Astrocyte (in vitro differentiated cells and primary cell): ENCODE results near the gene IER5. TPM values are rescaled to one million over a fixed set of nuclear protein-coding genes. Genes with fewer than 3 reads are reported as not detected.

Experiments used
- DNase-seq: peaks from one replicate; pipeline ENCODE4 v3.0.0-alpha.2; 2010; ENCODE audit warnings: low read depth
- FAIRE-seq: peaks from 2 replicates; lab custom pipeline; 2011; peaks lifted over from hg19 to GRCh38; lab: Jason Lieb, UNC
- H2AFZ ChIP-seq: 2 replicates; pipeline ENCODE4 v1.6.0; 2012; ENCODE audit warnings: low read depth, low read length, inconsistent platforms
- H3K27ac ChIP-seq: 2 replicates; pipeline ENCODE4 v1.5.1; 2011; ENCODE audit warnings: low read depth, low read length, inconsistent platforms
- H3K27me3 ChIP-seq: 2 replicates; pipeline ENCODE4 v1.6.0; 2011; ENCODE audit warnings: low read length, inconsistent platforms; ENCODE audit not compliant: insufficient read depth
- H3K36me3 ChIP-seq: 2 replicates; pipeline ENCODE4 v1.5.1; 2011; ENCODE audit warnings: low read length, inconsistent platforms; ENCODE audit not compliant: insufficient read depth
- H3K4me1 ChIP-seq: 2 replicates; pipeline ENCODE4 v1.5.1; 2011; ENCODE audit warnings: low read length, inconsistent platforms; ENCODE audit not compliant: insufficient read depth
- H3K4me2 ChIP-seq: 2 replicates; pipeline ENCODE4 v1.6.0; 2012; ENCODE audit warnings: low read length, inconsistent platforms
- H3K4me3 ChIP-seq: 2 replicates; pipeline ENCODE4 v1.5.1; 2011; ENCODE audit warnings: low read depth, mild to moderate bottlenecking, low read length, inconsistent platforms; ENCODE audit not compliant: insufficient read depth
- H3K79me2 ChIP-seq: 2 replicates; pipeline ENCODE4 v1.6.0; 2012; ENCODE audit warnings: mild to moderate bottlenecking, low read length, inconsistent platforms; ENCODE audit not compliant: insufficient read depth
- H3K9ac ChIP-seq: 2 replicates; pipeline ENCODE4 v1.6.0; 2012; ENCODE audit warnings: mild to moderate bottlenecking, low read length, inconsistent platforms
- H3K9me3 ChIP-seq: 2 replicates; pipeline ENCODE4 v1.5.1; 2012; ENCODE audit warnings: low read depth, mild to moderate bottlenecking, low read length, inconsistent platforms; ENCODE audit not compliant: insufficient read depth
- H4K20me1 ChIP-seq: 2 replicates; pipeline ENCODE4 v1.6.0; 2012; ENCODE audit warnings: low read length, inconsistent platforms; ENCODE audit not compliant: insufficient read depth
- H3K27ac Mint-ChIP-seq: one replicate; pipeline ENCODE4 v1.8.0; 2021; ENCODE audit warnings: mild to moderate bottlenecking, mixed read lengths; ENCODE audit not compliant: unreplicated experiment
- H3K27me3 Mint-ChIP-seq: one replicate; pipeline ENCODE4 v1.8.0; 2021; ENCODE audit warnings: low read depth, mixed read lengths; ENCODE audit not compliant: unreplicated experiment
- H3K36me3 Mint-ChIP-seq: one replicate; pipeline ENCODE4 v1.8.0; 2021; ENCODE audit warnings: low read depth, mixed read lengths; ENCODE audit not compliant: unreplicated experiment
- H3K4me1 Mint-ChIP-seq: one replicate; pipeline ENCODE4 v1.8.0; 2021; ENCODE audit warnings: low read depth, mixed read lengths; ENCODE audit not compliant: unreplicated experiment
- H3K4me3 Mint-ChIP-seq: one replicate; pipeline ENCODE4 v1.8.0; 2021; ENCODE audit warnings: mild to moderate bottlenecking, moderate library complexity, mixed read lengths; ENCODE audit not compliant: unreplicated experiment
- H3K9me3 Mint-ChIP-seq: one replicate; pipeline ENCODE4 v1.8.0; 2021; ENCODE audit warnings: mild to moderate bottlenecking, mixed read lengths; ENCODE audit not compliant: unreplicated experiment
- CTCF ChIP-seq: IDR thresholded peaks from 2 replicates; pipeline ENCODE4 v1.5.1; 2011; ENCODE audit warnings: low read depth, mild to moderate bottlenecking, inconsistent platforms, low read length, moderate library complexity; ENCODE audit not compliant: insufficient read depth
- EZH2 ChIP-seq: IDR thresholded peaks from 2 replicates; pipeline ENCODE4 v1.6.1; 2012; ENCODE audit warnings: mild to moderate bottlenecking, low read length, inconsistent platforms; ENCODE audit not compliant: insufficient read depth
- total RNA-seq: library from RNA; stranded (reverse); gene quantifications from 2 replicates; pipeline ENCODE4 v1.2.1, GENCODE V29; 2021

Gene IER5
- total RNA-seq, 1 donor from 2014 or later = 28.3 TPM

GRCh38 chr1:181084606-181084969 is 3.9 kb upstream of the IER5 start:
- Mint-ChIP-seq H3K9me3 (no peaks in the 10 kb centered on the region), H3K4me1 (peaks cover 9% of the 10 kb centered on the region), H3K27me3 (peaks cover 3% of the 10 kb centered on the region), H3K36me3 (no peaks in the 10 kb centered on the region), H3K4me3 (no peak overlapping the region), H3K27ac (no peak overlapping the region)
- H3K36me3 ChIP-seq = no peaks in the 10 kb centered on the region
- no peaks in the 10 kb centered on the region for H3K9me3 ChIP-seq
- no peak overlapping the region for H2AFZ ChIP-seq
- H3K9ac ChIP-seq = no peak overlapping the region
- H3K79me2 ChIP-seq = peaks cover 11% of the 10 kb centered on the region
- H3K4me2 ChIP-seq = no peak overlapping the region
- H3K27ac ChIP-seq = no peak overlapping the region
- peaks cover 17% of the 10 kb centered on the region for H3K4me1 ChIP-seq
- peaks cover 9% of the 10 kb centered on the region for H4K20me1 ChIP-seq
- TF ChIP-seq EZH2 (no peak), CTCF (no peak)
- H3K4me3 ChIP-seq = no peak overlapping the region
- H3K27me3 ChIP-seq = no peaks in the 10 kb centered on the region
- no peak for FAIRE-seq
- DNase-seq = no peak

- Mint-ChIP-seq H3K4me3 (no peak overlapping the region), H3K27ac (no peak overlapping the region), H3K4me1 (peaks cover 8% of the 10 kb centered on the region), H3K36me3 (peaks cover 2% of the 10 kb centered on the region), H3K9me3 (no peaks in the 10 kb centered on the region), H3K27me3 (peaks cover 3% of the 10 kb centered on the region)
- Histone ChIP-seq H3K27me3 (no peaks in the 10 kb centered on the region), H3K27ac (no peak overlapping the region), H2AFZ (no peak overlapping the region), H3K9me3 (no peaks in the 10 kb centered on the region), H3K36me3 (no peaks in the 10 kb centered on the region), H3K79me2 (peaks cover 26% of the 10 kb centered on the region), H4K20me1 (peaks cover 24% of the 10 kb centered on the region), H3K9ac (no peak overlapping the region), H3K4me1 (peaks cover 19% of the 10 kb centered on the region), H3K4me3 (no peak overlapping the region), H3K4me2 (no peak overlapping the region)
- FAIRE-seq (no peak), DNase-seq (no peak)
- no peak for TF ChIP-seq EZH2
- no peak for TF ChIP-seq CTCF
These were observed 2.4 kb upstream of the IER5 start for GRCh38 chr1:181086091-181086490.

- peaks cover 2% of the 10 kb centered on the region for H3K36me3 Mint-ChIP-seq
- Histone ChIP-seq H3K9ac (peak overlapping the region; percentile 21), H3K4me2 (peak overlapping the region; percentile 89), H4K20me1 (peaks cover 32% of the 10 kb centered on the region), H2AFZ (no peak overlapping the region), H3K27me3 (no peaks in the 10 kb centered on the region), H3K27ac (peak overlapping the region; percentile 56), H3K4me3 (no peak overlapping the region), H3K4me1 (peaks cover 27% of the 10 kb centered on the region), H3K9me3 (no peaks in the 10 kb centered on the region), H3K36me3 (peaks cover 4% of the 10 kb centered on the region), H3K79me2 (peaks cover 34% of the 10 kb centered on the region)
- no peak for FAIRE-seq
- H3K4me1 Mint-ChIP-seq = peaks cover 9% of the 10 kb centered on the region
- H3K9me3 Mint-ChIP-seq = no peaks in the 10 kb centered on the region
- peak; percentile 70 for DNase-seq
- peaks cover 3% of the 10 kb centered on the region for H3K27me3 Mint-ChIP-seq
- TF ChIP-seq EZH2 (no peak), CTCF (no peak)
- no peak overlapping the region for H3K4me3 Mint-ChIP-seq
- no peak overlapping the region for H3K27ac Mint-ChIP-seq
These were observed 1.6 kb upstream of the IER5 start for GRCh38 chr1:181086926-181087325.
